HG03342 (cell line): ENCODE results near the gene SMAD7.

ENCODE experiments used
- ATAC-seq: cut with Tn5 transposase; IDR thresholded peaks from one replicate; pipeline ENCODE4 v1.9.1; 2021; ENCODE audit warnings: mild to moderate bottlenecking, moderate library complexity; ENCODE audit not compliant: unreplicated experiment

Gene SMAD7

GRCh38 chr18:48931680-48932461 is 18.9 kb downstream of the SMAD7 start:
- peak; percentile 41 for ATAC-seq

DNA sequence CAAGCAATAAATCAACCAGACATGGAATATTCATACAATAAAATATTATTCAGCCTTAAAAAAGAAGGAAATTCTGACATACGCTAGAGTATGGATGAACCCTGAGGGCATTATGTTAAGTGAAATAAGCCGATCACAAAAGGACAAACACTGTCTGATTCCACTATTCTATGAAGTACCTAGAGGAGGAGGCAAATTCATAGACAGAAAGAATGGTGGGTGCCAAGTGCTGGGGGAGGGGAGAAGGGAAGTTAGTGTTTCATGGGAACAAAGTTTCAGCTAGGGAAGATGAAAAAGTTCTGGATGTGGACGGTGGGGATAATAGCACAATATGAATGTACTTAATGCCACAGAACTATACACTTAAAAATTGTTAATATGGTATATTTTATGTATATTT is 19.8 kb downstream of the SMAD7 start:
- no peak for ATAC-seq

GRCh38 chr18:48929941-48930713 is 20.6 kb downstream of the SMAD7 start:
- no peak for ATAC-seq

- ATAC-seq = no peak
Measured at GRCh38 chr18:48929212-48929612, 21.6 kb downstream of the SMAD7 start.

DNA sequence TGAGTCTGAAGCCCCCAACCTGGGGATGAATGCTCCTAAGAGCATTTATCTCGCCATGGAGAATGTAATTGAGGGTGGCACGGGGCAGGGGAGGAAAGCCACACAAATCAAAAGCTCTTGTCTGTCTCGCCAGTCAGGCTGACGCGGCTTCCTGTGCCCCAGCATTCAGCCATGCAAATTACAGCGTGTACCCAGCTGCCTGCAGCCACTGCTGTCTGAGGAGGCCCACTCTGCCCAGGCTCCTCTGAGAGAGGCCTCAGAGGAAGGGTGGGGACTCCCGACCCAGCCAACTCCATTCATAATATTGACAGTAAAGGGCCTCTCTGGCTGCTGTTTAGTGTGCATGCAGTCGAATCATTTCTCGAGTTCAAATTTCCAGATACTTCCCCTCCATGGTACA is 22.0 kb downstream of the SMAD7 start:
- peak; percentile 69 for ATAC-seq

- ATAC-seq = no peak
Measured at GRCh38 chr18:48927286-48928080, 23.3 kb downstream of the SMAD7 start.

DNA sequence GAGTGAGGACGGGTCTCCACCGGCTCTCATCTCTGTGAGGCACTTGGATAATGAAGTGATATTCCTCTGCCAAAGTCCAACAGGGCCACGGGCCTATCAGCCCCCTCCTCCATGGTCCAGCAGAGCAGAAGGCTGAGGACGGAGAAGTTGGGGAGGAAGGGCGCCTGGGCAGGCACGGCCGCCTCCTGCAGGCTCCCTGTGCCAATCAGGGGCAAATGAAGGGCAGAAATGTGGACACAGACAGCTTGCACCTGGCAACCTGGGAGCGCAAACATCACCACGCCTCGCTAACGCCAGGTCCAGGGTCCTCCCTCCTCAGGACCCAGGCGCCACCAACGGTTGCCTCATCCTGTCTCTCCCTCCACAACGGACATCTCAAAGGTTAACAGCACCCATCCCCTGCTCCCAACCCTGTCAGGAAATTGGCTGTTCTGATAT is 24.3 kb downstream of the SMAD7 start:
- no peak for ATAC-seq

GRCh38 chr18:48925491-48925780 is 25.3 kb downstream of the SMAD7 start:
- ATAC-seq = no peak

DNA sequence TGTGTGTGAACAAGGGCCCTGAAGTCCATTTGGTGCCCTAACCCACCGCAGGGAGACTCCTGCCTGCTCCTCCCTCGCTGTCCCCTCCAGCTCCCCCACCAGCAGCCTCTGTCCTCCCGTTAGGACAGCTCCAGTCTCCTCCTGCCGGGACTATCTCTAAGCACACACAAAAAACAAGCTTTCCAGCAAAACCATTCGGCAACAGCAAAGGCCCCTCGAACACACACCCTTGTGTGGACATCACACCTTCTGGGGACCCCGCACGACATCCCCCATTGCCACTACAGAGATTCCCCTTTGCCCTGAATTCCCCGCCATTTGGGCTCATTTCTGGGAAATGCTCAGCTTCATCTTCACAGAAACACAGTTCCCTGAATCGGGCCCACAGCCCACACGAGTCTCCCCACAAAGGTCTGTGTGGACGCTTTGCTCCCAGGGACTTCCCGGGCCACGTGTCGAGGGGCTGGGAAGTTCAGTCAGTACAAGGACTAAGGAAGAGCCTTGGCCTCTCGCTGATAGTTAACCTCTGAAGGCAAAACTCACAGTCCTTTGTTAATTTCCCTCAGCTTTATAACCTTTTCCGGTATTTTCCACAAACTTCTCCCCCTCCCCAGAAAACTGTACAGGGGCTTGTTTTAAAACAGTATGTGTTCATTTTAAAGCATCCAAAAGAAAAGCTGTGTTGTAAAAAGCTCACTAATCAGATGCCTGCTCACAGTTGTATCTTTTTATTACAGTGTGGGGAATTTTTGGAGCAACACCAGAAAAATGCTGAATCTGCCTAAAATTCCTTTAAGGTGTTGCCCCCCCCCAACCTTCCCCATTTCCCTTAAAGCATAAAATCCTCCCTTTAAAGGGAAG is 25.9 kb downstream of the SMAD7 start:
- ATAC-seq = no peak

GRCh38 chr18:48923746-48924629 is 26.8 kb downstream of the SMAD7 start:
- ATAC-seq = no peak

- ATAC-seq = no peak
Measured at GRCh38 chr18:48922801-48923730, 27.7 kb downstream of the SMAD7 start.

GRCh38 chr18:48922226-48922800 is 28.5 kb downstream of the SMAD7 start:
- ATAC-seq = no peak

DNA sequence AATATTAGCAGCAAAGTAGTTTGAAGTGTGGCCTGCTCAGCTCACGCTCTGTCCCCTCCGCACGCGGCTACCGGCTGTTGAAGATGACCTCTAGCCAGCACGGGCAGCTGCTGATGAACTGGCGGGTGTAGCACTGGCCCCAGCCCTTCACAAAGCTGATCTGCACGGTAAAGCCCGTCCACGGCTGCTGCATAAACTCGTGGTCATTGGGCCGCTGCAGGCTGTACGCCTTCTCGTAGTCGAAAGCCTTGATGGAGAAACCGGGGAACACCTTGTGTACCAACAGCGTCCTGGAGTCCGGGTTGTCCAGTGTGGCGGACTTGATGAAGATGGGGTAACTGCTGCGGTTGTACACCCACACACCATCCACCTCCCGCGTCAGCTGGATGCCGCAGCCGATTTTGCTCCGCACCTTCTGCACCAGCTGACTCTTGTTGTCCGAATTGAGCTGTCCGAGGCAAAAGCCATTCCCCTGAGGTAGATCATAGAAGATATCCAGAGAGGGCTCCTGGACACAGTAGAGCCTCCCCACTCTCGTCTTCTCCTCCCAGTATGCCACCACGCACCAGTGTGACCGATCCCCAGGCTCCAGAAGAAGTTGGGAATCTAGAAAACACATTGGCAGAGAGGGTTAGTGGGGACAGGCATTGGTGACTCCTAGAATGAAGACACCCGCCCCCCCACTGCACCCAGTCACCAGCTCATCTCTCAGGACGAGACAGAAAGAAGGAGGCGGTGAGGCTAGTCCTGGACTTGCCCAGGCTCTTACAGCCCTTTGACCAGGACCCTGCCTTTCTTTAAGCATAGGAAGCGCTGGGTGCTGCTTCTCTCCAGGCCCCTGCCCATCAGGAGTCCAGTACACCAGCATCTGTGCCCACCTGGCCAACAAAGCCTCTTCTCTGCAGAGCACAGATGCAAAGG is 29.2 kb downstream of the SMAD7 start:
- ATAC-seq = no peak

DNA sequence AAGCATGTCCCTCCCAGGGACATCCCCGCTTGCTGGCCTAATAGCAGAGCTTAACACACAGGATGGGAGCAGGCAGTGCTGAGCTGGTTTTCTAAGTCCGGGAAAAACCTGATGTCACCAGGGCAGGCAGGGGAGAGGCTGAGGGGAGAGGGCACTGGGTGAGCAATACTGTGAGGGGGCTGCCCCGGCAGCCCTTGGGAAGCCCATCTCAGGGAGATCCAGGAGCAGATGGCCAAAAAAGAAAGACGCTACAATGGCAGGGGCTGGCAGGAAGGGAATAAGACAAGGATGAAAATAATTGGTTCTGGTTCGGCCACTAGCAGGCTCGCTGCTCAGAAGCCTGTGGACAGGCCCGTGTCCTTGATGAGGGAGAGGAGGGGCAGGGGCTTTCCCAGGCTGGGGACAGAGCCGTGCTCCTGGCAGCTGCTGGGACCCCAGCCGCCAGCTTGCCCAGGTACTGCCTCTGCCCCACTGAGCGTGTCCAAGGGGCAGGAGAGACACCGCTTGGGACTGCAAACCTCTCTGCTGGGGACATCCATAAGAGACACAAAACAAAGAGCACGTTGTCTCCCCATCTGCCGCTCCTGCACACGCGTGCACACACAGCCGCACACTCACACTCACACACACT is 30.2 kb downstream of the SMAD7 start:
- no peak for ATAC-seq

DNA sequence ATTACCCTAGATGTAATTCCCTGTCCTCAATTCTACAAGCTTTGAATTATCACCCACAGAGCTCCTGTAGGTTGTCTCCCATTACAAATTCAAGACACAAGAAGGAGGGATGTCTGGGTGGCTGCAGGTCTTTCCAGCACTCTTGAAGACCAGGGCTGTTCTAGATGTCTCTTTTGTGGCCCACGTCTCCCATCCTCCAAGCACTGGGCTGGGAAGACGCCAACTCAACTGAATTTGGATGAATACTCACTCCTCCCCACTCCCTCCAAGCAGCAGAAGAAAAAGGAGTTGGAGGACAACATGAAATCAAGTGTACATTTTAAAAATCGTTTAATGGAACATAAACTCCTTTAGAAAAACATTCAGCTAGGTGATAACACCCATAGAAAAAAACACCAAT is 31.2 kb downstream of the SMAD7 start:
- no peak for ATAC-seq

DNA sequence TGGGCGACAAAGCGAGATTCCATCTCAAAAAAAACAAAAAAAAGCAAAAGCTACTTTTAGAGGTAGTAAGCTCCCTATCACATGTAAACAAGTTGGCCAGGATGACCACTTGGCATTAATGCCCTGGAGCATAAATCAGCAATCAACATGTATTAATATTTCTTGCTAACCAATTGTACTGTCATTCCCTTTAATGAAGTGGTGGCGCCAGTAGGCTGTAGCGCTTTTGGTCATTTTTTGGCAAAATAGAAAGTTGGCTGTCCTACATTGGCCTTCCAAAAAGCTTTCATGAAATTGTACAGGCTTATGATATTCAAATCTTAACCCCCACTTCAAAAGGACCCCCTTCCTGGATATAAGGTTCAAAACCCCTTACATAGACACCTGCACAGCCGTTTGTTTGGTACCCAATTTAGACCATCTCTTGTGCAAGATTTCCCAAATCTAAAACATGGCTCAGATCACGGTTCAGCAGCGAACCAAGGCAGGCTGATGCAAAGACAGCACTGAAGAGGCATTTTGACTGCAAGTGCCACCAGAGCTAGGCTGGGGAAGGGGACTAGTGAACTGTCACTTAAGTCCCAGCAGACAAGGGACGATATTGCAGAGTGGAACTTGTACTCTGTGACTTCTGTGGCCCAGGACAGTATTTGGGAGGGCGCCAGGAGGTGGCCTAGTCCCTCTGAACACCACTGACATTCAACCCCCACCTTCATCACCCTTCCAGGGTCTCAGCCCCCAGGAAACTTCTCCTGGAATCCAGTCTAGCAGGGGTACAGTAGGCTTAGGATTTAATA is 31.9 kb downstream of the SMAD7 start:
- ATAC-seq = no peak
